Endothelial cell of umbilical vein (primary cell): ENCODE measurements around the gene LIG4.

Experiments
- EZH2 ChIP-seq: IDR thresholded peaks from 2 replicates; pipeline ENCODE4 v1.6.1; 2012; ENCODE audit warnings: borderline replicate concordance, low read depth, mild to moderate bottlenecking, moderate library complexity, low read length, inconsistent platforms; ENCODE audit not compliant: severe bottlenecking
- POLR2A ChIP-seq: IDR thresholded peaks from 2 replicates; pipeline ENCODE4 v1.6.1; 2012; ENCODE audit warnings: low read depth, mild to moderate bottlenecking, control low read depth, low read length
- TF ChIP-seq, protein P1 (sequence below), 2 donors: IDR thresholded peaks; 1 replicate in 1 of 2; 2 replicates in 1 of 2; pipeline ENCODE4 v1.5.1; 2011; ENCODE audit warnings: low read length in 2 of 2, mild to moderate bottlenecking in 2 of 2, moderate library complexity in 2 of 2, control low read depth in 1 of 2, inconsistent platforms in 1 of 2, low read depth in 1 of 2; ENCODE audit not compliant: insufficient read depth in 1 of 2; ENCODE audit errors: extremely low read depth in 1 of 2

DNA sequence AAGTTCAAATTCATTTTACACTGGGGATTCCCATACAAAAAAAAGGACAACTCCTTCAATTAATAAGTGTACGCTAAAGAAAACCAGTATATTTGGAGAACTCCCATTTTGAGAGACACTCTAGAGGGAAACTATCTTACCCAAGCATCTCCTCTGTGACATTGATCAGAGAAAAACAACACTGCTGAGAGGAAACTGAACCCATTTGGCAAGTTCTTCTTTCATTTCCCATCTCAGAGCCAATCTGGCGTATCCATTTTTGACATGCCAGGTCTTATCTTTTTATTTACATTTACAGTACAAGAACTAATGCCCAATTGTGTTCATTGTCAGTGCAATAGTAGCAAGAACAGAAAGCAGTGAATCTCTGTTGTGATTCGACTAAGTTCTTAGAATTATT is 30.1 kb downstream of the LIG4 start:
- TF ChIP-seq, protein P1, sequence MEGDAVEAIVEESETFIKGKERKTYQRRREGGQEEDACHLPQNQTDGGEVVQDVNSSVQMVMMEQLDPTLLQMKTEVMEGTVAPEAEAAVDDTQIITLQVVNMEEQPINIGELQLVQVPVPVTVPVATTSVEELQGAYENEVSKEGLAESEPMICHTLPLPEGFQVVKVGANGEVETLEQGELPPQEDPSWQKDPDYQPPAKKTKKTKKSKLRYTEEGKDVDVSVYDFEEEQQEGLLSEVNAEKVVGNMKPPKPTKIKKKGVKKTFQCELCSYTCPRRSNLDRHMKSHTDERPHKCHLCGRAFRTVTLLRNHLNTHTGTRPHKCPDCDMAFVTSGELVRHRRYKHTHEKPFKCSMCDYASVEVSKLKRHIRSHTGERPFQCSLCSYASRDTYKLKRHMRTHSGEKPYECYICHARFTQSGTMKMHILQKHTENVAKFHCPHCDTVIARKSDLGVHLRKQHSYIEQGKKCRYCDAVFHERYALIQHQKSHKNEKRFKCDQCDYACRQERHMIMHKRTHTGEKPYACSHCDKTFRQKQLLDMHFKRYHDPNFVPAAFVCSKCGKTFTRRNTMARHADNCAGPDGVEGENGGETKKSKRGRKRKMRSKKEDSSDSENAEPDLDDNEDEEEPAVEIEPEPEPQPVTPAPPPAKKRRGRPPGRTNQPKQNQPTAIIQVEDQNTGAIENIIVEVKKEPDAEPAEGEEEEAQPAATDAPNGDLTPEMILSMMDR (IDR thresholded peaks at IDR 0.05; ENCODE audit: extremely low read depth in 1 of 2, insufficient read depth in 1 of 2, low read depth in 1 of 2, low read length in 2 of 2): no peak
- TF ChIP-seq EZH2 (no peak), POLR2A (no peak)
